Suppressor macrophage treated with lipopolysaccharide for 1 hour (primary cell): ENCODE data around the gene RWDD4.

Experiments
- DNase-seq, 3 donors: peaks; one replicate each; pipeline ENCODE4 v3.0.0-alpha.2; 2020 to 2022

The RWDD4 gene

GRCh38 chr4:183659029-183659871, at the start of gene RWDD4, which contains the start of gene TRAPPC11:
Gene RWDD4, minus strand, starts transcription at chr4:183659185. Its CDS starts 233 bp downstream, at chr4:183658952.
Gene TRAPPC11, plus strand, starts transcription at chr4:183659293. Its CDS starts 4,575 bp downstream, at chr4:183663868.
- peak; percentile 97 to 99 (median 98) for DNase-seq

DNA sequence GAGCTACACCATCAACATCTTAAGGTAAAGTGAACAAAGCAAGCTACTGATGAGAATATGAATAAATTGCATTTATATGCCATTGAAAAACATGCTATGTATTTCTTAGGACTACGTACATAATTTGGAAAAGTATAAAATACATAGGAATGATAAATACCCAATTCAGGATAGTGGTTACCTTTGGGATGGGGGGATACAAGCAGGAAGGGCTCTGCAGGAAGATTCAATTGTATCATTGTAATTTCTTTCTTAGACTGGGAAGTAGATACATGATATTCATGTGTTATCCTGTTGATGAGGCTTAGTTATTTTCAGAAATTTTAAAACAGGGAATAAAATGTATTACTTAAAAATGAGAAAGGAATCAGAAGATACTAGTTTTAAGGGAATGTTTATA, 43.5 kb upstream of the RWDD4 start:
- no peak for DNase-seq

DNA sequence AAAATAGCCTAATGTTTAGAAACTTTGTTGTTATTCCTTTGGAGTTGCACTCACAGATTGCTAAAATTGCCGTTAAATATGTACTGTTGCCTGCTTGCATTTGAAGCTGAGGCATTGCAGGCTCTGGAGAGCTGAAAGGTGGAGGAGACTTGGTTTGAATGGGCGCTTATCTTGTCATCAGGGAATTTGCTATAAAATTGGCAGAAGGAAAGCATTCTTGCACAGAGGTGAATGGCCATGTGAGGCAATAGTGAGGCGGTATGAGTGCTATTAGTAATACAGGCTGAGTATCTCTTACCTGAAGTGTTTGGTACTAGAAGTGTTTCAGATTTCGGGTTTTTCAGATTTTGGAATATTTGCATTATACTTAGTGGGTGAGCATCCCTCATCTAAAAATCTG, 41.4 kb upstream of the RWDD4 start:
- no peak for DNase-seq

DNA sequence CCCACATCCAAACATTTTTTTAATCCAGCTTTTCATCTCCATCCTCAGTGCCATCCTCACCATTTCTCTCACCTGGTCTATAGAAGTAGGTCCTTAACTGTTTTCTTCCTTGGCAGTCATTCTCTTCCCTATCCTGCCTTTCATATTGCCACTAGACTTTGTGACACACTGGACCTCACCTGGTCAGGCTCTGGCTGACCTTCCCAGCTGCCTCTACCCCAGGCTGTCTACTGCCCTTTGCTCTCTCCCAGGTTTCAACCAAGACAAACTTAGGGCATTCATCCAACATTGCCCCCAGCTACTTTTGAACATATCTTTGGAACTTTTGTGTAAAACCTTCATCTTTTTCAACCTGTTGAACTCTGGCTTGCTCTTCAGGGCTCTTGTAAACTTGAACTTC, 39.9 kb upstream of the RWDD4 start:
- no peak for DNase-seq

- no peak for DNase-seq
Measured at GRCh38 chr4:183691897-183692296, 32.9 kb upstream of the RWDD4 start.

GRCh38 chr4:183691006-183691405, 32.0 kb upstream of the RWDD4 start:
- no peak for DNase-seq

DNA sequence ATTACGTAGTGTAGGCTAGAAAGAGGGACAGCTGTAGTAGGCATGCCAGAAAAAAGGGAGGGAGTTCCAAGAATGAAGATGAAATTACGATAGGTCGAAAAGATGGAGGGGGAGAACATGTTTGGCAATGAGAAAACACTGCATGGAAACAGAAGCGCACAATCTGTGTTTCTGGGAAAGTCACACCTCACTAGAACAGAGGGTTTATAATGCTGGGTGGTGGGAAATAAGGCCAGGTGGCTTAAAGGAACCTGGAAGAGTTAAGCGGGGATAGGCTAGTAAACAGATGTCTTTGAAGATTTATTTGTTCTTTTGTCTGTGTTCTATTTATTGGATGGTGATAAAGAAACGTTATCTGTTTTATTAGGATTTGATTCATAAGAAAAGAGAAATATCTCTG, 29.2 kb upstream of the RWDD4 start:
- DNase-seq, result no peak

GRCh38 chr4:183686461-183686860, 27.5 kb upstream of the RWDD4 start:
- no peak for DNase-seq

DNA sequence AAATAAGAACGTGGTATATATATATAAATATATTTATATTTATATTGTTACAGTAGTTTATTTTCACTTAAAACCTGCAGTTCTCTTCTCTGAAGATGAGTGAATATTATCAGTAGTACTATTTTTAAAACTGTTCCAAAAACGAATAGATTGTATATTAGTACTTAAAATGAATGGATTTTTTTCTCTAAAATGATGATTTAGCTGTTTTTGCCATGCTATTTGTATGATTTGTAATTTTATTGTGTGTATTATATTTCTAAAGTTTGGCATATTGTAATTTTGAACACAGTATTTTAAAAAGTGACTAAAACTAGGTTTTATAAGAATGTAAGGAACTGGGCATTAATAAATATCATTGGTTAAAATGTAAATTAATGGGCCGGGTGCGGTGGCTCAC, 22.1 kb upstream of the RWDD4 start:
- no peak for DNase-seq

GRCh38 chr4:183675625-183676024, 16.6 kb upstream of the RWDD4 start:
- DNase-seq, result no peak

DNA sequence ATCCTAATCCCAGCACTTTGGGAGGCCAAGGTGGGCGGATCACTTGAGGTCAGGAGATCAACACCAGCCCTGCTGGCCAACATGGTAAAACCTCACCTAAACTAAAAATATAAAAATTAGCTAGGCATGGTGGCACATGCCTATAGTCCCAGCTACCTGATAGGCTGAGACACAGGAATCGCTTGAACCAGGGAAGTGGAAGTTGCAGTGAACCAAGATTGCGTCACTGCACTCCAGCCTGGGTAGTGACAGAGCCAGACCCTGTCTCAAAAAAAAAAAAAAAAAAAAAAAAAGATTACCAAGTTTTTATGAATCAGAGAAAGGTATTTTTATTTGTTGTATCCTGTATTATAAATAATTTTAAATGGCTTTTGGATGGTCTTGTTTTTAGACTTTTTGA, 15.2 kb upstream of the RWDD4 start:
- DNase-seq, result peak; percentile 10 to 30 (median 21)

GRCh38 chr4:183670960-183671555, 12.1 kb upstream of the RWDD4 start:
- DNase-seq, result no peak

DNA sequence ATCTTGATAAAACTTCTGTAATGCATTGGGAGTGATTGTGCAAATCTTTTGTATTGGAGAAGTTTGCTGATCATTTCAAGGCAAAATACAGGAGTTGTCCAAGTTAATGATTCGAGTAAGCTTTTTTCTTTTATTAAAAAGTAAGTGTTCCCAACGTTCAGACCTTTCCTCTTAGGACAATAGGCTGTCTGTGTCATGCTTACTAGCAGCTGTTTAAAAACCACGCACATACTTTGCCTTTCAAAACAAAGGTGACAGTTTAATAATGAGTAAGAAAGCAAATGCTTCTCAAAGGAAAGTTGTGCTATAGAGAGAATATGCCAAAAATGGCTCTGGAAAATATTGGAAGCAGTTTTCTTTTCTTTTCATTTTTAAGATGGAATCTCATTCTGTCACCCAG, 11.3 kb upstream of the RWDD4 start:
- no peak for DNase-seq

DNA sequence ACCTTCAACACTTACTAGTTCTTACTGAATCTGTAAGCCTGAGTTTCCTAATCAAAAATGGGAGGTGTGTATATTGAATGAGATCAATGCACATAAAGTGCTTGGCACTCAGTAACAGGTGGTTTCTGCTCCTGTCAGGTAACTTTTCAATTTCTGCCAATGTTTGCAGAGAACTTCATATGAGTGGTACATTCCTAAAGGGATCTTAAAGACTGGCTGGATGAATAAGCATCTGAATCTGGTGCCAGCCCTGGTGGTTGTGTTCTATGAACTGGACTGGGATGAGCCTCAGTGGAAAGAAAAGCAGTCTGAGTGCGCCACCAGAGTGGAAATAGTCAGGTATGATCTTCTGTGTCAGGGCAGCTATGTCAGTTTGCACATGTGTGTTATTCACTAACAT, 7.1 kb upstream of the RWDD4 start:
- no peak for DNase-seq

DNA sequence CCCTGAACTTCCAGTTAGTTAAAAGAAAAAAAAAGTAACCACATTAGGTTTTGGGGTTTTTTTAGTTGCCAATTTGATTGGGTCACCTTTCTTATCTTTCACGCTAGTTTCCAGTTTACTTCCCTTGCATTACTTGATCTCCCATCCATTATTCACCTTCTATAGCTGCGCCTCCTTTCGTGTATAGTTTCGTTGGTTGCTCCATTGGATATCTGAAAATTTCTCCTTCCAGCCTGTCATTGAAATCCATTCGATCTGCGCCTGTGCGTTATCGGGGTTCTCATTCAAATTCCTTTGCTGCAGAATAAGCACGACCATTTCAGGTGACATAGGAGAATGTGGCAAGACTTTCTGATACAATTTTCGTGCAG, 872 bp upstream of the RWDD4 start:
- DNase-seq, result peak in 1 of 3 donors; percentile 22

- peak; percentile 37 to 53 (median 46) for DNase-seq
Measured at GRCh38 chr4:183658362-183659028, 490 bp downstream of the RWDD4 start.

GRCh38 chr4:183657564-183657963, 1.4 kb downstream of the RWDD4 start:
- DNase-seq, result no peak

DNA sequence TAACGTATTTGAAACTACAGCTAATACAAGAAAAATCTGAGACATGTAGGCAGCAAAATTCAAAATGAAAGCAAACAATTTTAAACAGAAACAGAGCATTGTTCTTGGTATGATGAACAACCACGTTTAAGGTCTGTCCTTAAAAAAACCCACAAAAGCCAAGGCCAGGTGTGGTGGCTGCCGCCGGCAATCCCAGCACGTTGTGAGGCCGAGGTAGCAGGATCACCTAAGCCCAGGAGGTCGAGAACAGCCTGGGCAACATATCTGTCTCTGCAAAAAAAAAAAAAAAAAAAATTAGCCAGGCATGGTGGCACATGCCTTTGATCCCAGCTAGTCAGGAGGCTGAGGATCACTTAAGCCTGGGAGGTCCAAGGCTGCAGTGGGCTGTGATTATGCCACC, 13.7 kb downstream of the RWDD4 start:
- no peak for DNase-seq

DNA sequence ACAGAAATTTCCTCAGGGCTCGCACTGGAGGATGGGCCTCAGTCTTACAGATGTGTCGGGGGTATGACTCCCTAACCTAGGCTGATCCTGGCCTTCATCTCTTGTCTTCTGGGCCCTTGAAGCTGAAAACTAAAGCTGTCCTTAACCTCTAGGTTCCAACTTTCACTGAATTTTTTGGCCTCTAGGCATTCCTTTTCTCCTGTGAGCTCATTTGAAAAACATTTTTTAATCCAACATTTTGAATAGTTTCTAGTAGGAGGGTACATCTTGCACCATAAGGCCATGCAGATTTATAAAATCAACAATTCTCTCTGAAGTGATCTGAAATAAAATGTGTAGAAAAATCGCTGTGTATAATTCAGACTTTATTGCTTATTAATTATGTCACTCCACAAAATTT, 19.7 kb downstream of the RWDD4 start:
- no peak for DNase-seq

DNA sequence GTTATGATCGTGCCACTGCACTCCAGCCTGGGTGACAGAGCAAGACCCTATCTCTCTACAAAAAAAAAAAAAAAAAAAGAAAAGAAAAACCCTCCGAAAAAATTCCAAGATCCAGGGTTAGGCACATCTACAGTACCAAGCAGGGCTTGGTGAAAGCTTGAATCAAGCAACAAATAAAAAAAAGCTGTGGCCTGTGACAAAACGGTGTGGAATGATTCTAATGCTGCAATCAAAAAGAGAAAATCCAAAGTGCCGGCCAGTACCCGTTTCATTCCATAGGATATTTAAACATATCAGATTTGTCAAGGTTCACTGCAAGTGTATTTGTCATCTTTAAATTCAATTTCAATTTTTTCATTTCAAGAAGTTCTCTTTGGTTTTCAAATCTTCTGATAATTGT, 20.5 kb downstream of the RWDD4 start:
- DNase-seq, result no peak

DNA sequence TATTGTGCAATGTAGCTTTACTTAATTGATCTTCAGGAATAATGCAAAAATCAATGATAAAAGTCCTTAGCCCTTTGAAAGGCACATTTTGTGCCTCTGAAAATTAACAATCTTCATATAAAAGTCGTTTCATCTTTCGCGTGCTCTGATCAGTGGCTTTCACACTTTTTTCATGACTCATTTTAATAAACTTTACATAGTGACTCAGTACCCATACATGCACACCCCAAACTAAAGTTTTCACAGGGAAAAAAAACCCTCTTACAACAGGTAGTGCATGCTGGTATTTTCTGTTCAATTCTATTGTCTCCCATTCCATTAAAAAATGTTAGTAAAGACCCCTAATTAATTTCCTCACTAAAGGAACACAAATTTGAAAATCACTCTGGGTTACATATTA, 21.5 kb downstream of the RWDD4 start:
- DNase-seq, result no peak

DNA sequence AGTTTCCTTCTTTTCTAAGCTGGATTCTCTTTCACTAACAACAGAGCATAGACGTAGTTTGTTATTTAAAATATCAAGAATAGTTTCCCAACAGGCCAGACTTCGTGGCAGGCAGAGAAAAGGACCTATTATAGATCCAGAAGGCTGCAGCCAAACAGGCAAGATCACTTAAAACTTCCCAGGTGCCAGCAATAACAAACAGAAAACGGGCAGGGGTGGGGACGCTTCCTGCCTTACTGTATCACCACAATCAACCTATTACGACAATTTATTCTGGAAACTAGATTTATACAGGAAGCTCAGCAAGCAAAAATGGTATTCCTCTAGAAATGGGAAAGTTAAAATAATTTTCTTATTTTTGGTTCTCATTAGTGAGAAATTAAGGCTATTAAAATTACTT, 22.1 kb downstream of the RWDD4 start:
- no peak for DNase-seq

DNA sequence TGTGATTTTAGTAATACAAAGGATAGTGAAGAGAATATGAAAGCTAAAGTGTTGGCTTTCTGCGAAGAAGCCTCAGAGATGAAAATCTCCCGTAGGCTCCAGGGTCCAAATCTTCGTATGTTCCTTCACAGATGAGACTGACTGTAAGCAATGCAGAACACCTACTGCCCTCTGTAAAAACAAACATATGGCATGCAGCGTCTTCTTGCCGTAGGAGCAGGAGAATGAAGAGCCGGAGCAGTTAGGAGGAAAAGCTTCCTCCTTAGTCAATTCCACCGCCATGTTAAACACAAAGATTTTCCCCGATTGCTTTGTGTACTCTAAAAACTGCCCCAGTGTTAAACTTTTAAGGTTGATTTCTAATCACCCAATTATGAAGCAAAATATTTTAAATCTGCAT, 22.5 kb downstream of the RWDD4 start:
- DNase-seq, result no peak

DNA sequence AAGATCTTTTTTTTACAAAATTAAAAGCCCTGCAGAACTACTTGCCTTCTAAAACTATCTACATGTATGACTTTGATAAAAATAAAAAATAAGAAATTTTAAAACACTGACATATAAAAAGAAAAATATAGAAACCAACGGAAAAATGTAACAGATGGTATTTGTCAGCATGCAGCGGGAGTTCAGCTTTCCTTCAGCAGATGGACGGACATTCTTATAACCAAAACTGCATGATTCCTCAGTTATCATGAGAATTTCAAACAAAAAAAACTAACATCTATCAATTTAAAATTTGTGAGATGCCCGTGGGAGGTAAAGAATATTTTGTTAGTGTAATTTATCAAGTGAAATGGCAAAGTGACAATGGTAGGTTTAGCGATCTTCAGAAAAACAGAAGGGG, 23.2 kb downstream of the RWDD4 start:
- no peak for DNase-seq
